ENCODE results near the gene OR6F1. TPM values are rescaled to one million over a fixed set of nuclear protein-coding genes. Genes with fewer than 3 reads are reported as not detected.

OR6F1 gene
- total and polyA plus RNA-seq, 12 donors = not detected

DNA sequence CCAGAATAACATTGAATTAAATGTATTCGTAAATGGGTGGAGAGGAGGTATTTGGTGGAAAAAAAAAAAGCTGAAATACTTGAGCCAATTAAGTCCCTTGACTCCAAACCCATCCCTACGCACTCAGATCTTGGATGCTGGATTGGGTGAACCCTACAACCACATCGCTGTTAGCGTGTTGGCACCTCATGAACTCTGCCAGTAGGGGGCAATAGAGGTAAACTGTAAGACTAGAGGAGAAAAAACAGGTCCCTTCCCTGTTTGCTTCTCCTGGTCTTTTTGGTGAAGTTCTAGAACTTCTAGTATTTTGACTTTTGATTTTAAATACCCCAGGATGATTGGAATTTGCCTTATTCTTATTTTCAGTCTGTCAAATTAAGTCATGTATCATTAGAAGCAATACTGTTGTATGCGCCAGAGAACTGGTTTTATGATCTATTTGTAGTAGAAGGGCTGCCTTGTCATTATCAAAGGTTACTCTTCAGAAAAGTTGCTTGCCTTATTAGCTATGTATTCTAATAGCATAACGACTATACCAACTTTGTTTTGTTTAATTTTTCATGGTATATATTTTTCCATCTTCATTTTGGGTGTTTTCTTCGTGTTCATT lies 35.1 kb downstream of the OR6F1 start:
- H3K9me3 ChIP-seq (replicated peaks in 1 of 3) = peaks cover 0 to 6% (median 0%) of the 10 kb centered on the region in 3 donors
- H3K27ac ChIP-seq = no peak overlapping the region
- TF ChIP-seq, protein P1, sequence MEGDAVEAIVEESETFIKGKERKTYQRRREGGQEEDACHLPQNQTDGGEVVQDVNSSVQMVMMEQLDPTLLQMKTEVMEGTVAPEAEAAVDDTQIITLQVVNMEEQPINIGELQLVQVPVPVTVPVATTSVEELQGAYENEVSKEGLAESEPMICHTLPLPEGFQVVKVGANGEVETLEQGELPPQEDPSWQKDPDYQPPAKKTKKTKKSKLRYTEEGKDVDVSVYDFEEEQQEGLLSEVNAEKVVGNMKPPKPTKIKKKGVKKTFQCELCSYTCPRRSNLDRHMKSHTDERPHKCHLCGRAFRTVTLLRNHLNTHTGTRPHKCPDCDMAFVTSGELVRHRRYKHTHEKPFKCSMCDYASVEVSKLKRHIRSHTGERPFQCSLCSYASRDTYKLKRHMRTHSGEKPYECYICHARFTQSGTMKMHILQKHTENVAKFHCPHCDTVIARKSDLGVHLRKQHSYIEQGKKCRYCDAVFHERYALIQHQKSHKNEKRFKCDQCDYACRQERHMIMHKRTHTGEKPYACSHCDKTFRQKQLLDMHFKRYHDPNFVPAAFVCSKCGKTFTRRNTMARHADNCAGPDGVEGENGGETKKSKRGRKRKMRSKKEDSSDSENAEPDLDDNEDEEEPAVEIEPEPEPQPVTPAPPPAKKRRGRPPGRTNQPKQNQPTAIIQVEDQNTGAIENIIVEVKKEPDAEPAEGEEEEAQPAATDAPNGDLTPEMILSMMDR (IDR thresholded peaks at IDR 0.05) = peak in 5 of 6 experiments; percentile 36 to 63 (median 53)
- no peak for TF ChIP-seq POLR2A (IDR thresholded peaks at IDR 0.05)
- 30 to 34% (median 30%) methylated on average over 7 of the region's 7 CpGs for WGBS, 4 donors
- H3K36me3 ChIP-seq (replicated peaks in 1 of 2) = no peaks in the 10 kb centered on the region
- H3K27me3 ChIP-seq = no peaks in the 10 kb centered on the region
- intact Hi-C loops (cut with DNase I) = no loop called here
- H3K4me3 ChIP-seq = no peak overlapping the region
- no peaks in the 10 kb centered on the region for H3K4me1 ChIP-seq (replicated peaks in 1 of 2)
- peak; percentile 13 to 72 (median 30) for DNase-seq

DNA sequence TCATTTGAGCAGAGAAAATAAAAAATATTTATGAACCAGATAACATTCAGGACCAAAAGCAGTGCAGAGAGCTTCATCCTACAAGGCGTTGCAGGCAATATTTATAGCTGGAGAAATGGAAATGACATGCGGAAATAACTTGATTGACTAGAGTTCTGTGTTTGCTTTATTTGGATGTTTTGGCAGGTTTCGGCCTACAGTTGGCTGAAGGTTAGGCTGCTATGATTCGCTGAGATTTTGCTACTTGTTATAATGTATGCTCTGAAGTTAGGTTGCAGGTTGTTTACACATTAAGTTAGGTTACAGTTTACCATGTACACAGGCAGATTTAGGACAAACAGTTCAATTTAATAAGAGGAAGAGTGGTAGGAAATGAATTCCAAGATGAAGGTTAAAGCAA lies 36.3 kb downstream of the OR6F1 start:
- Histone ChIP-seq H3K36me3 (replicated peaks in 1 of 2) (no peaks in the 10 kb centered on the region), H3K9me3 (replicated peaks in 1 of 3) (peaks cover 0 to 2% (median 0%) of the 10 kb centered on the region in 3 donors), H3K4me3 (no peak overlapping the region), H3K27me3 (no peaks in the 10 kb centered on the region), H3K4me1 (replicated peaks in 1 of 2) (no peaks in the 10 kb centered on the region), H3K27ac (no peak overlapping the region)
- intact Hi-C loops (cut with DNase I) = no loop called here
- no peak for DNase-seq
- TF ChIP-seq POLR2A (IDR thresholded peaks at IDR 0.05) = no peak
- TF ChIP-seq, protein P1 (IDR thresholded peaks at IDR 0.05) = no peak
- WGBS, 4 donors = 81 to 95% (median 86%) methylated on average over 4 of the region's 4 CpGs

- H3K27me3 ChIP-seq = no peaks in the 10 kb centered on the region
- no peak for DNase-seq
- WGBS, 4 donors = 64 to 84% (median 69%) methylated on average over 1 of the region's 1 CpG
- H3K27ac ChIP-seq = no peak within 1 kb of the TSS
- H3K4me1 ChIP-seq (replicated peaks in 1 of 2) = no peaks in the 10 kb centered on the region
- intact Hi-C loops (cut with DNase I) = no loop called here
- H3K36me3 ChIP-seq (replicated peaks in 1 of 2) = no peaks in the 10 kb centered on the region
- TF ChIP-seq, protein P1 (IDR thresholded peaks at IDR 0.05) = no peak
- TF ChIP-seq POLR2A (IDR thresholded peaks at IDR 0.05) = no peak
- no peaks in the 10 kb centered on the region for H3K9me3 ChIP-seq (replicated peaks in 1 of 3)
- H3K4me3 ChIP-seq = no peak within 1 kb of the TSS
Measured at GRCh38 chr1:247679639-247680038, 36.8 kb downstream of the OR6F1 start, which contains the start of gene OR13G1. TSS of gene OR13G1 (minus strand) at chr1:247679739. CDS start at chr1:247673041, 6,698 bp downstream.

- 45 to 62% (median 50%) methylated on average over 1 of the region's 1 CpG for WGBS, 4 donors
Measured at GRCh38 chr1:247669225-247669624, 47.2 kb downstream of the OR6F1 start.

More at GRCh38 chr1:247669225-247669624, 47.2 kb downstream of the OR6F1 start:
- no peak overlapping the region for H3K27ac ChIP-seq
- H3K4me3 ChIP-seq = no peak overlapping the region
- H3K36me3 ChIP-seq (replicated peaks in 1 of 2) = no peaks in the 10 kb centered on the region
- H3K27me3 ChIP-seq = no peaks in the 10 kb centered on the region
- no peak for DNase-seq
- peaks cover 0 to 6% (median 0%) of the 10 kb centered on the region in 3 donors for H3K9me3 ChIP-seq (replicated peaks in 1 of 3)
- H3K4me1 ChIP-seq (replicated peaks in 1 of 2) = no peaks in the 10 kb centered on the region
- TF ChIP-seq POLR2A (IDR thresholded peaks at IDR 0.05) = no peak
- TF ChIP-seq, protein P1 (IDR thresholded peaks at IDR 0.05) = no peak
- intact Hi-C loops (cut with DNase I) = no loop called here

Other genes starting within 250 kb of the OR6F1 start
- under 1 TPM in 1 of 9 donors, not detected in 8; 0.11 TPM for gene OR2C3, start 180.2 kb downstream of the OR6F1 start, total RNA-seq
- gene OR2C3, start 180.2 kb downstream of the OR6F1 start, polyA plus RNA-seq = under 1 TPM in 1 of 3 donors, not detected in 2; 0.02 TPM
- under 1 TPM in 2 of 9 donors, not detected in 7; 0.11 to 0.76 TPM for gene GCSAML, start 167.5 kb downstream of the OR6F1 start, total RNA-seq
- under 1 TPM in 1 of 3 donors, not detected in 2; 0.03 TPM for gene GCSAML, start 167.5 kb downstream of the OR6F1 start, polyA plus RNA-seq
- gene OR2G2, start 128.3 kb downstream of the OR6F1 start, total RNA-seq = not detected
- gene OR2G2, start 128.3 kb downstream of the OR6F1 start, polyA plus RNA-seq = not detected
- not detected for gene OR2G3, start 111.1 kb downstream of the OR6F1 start, total RNA-seq
- not detected for gene OR2G3, start 111.1 kb downstream of the OR6F1 start, polyA plus RNA-seq
- gene OR13G1, start 36.9 kb downstream of the OR6F1 start, total RNA-seq = not detected
- not detected for gene OR13G1, start 36.9 kb downstream of the OR6F1 start, polyA plus RNA-seq
- under 1 TPM in 2 of 9 donors, not detected in 7; 0.11 to 0.94 TPM for gene OR14K1, start 22.0 kb upstream of the OR6F1 start, total RNA-seq
- not detected for gene OR14K1, start 22.0 kb upstream of the OR6F1 start, polyA plus RNA-seq
- gene OR14A2, start 31.5 kb upstream of the OR6F1 start, total RNA-seq = not detected
- not detected for gene OR14A2, start 31.5 kb upstream of the OR6F1 start, polyA plus RNA-seq
- gene OR1C1, start 43.9 kb upstream of the OR6F1 start, total RNA-seq = not detected
- gene OR1C1, start 43.9 kb upstream of the OR6F1 start, polyA plus RNA-seq = not detected
- not detected for gene OR14A16, start 107.5 kb upstream of the OR6F1 start, total RNA-seq
- not detected for gene OR14A16, start 107.5 kb upstream of the OR6F1 start, polyA plus RNA-seq
- gene OR11L1, start 125.2 kb upstream of the OR6F1 start, total RNA-seq = not detected
- not detected for gene OR11L1, start 125.2 kb upstream of the OR6F1 start, polyA plus RNA-seq
- gene TRIM58, start 140.5 kb upstream of the OR6F1 start, total RNA-seq = 1 to 10 TPM in 2 of 9 donors, under 1 TPM in 6, not detected in 1; 0.49 to 8.0 (median 0.68) TPM
- under 1 TPM; 0.08 to 0.40 (median 0.10) TPM for gene TRIM58, start 140.5 kb upstream of the OR6F1 start, polyA plus RNA-seq
- gene OR2W3, start 178.9 kb upstream of the OR6F1 start, total RNA-seq = 1 to 10 TPM in 2 of 9 donors, under 1 TPM in 1, not detected in 6; 1.00 to 2.5 (median 1.1) TPM
- under 1 TPM in 1 of 3 donors, not detected in 2; 0.20 TPM for gene OR2W3, start 178.9 kb upstream of the OR6F1 start, polyA plus RNA-seq
- not detected for gene OR2T8, start 203.6 kb upstream of the OR6F1 start, total RNA-seq
- not detected for gene OR2T8, start 203.6 kb upstream of the OR6F1 start, polyA plus RNA-seq
- gene OR2AJ1, start 208.2 kb upstream of the OR6F1 start, total RNA-seq = under 1 TPM in 1 of 9 donors, not detected in 8; 0.33 TPM
- not detected for gene OR2AJ1, start 208.2 kb upstream of the OR6F1 start, polyA plus RNA-seq
- under 1 TPM in 1 of 9 donors, not detected in 8; 0.67 TPM for gene OR2L8, start 232.2 kb upstream of the OR6F1 start, total RNA-seq
- gene OR2L8, start 232.2 kb upstream of the OR6F1 start, polyA plus RNA-seq = not detected
- under 1 TPM in 1 of 9 donors, not detected in 8; 0.39 TPM for gene OR2AK2, start 248.6 kb upstream of the OR6F1 start, total RNA-seq
- not detected for gene OR2AK2, start 248.6 kb upstream of the OR6F1 start, polyA plus RNA-seq